OCI-LY3 (cell line): Measurements from ENCODE around the gene NCOR2.

ENCODE experiments used
- H2AFZ ChIP-seq: fragments of 200-600, 300-600 bp; shearing (Covaris generic); 2 replicates; pipeline ENCODE4 v1.6.0; 2014; ENCODE audit warnings: antibody characterized with exemption, low read depth, low read length
- H3K27ac ChIP-seq: fragments of 200-600, 300-600 bp; sonication (generic); 2 replicates; pipeline ENCODE4 v1.5.1; 2014; ENCODE audit warnings: mild to moderate bottlenecking, low read length, moderate library complexity, mixed read lengths
- H3K27me3 ChIP-seq: fragments of 200-600, 300-600 bp; sonication (generic); 2 replicates; pipeline ENCODE4 v1.6.1; 2014; ENCODE audit warnings: low read depth, low read length, mixed read lengths
- H3K36me3 ChIP-seq: fragments of 200-600, 300-600 bp; sonication (generic); replicated peaks from 2 replicates; pipeline ENCODE3; 2014; ENCODE audit warnings: low read depth, low read length, mixed read lengths
- H3K4me1 ChIP-seq: fragments of 300-600, 200-600 bp; sonication (generic); 2 replicates; pipeline ENCODE4 v1.6.1; 2014; ENCODE audit warnings: low read length, mixed read lengths
- H3K4me2 ChIP-seq: fragments of 200-600, 300-600 bp; sonication (generic); 2 replicates; pipeline ENCODE4 v1.6.1; 2014; ENCODE audit warnings: low read length, mixed read lengths
- H3K4me3 ChIP-seq: fragments of 300-600, 200-600 bp; sonication (generic); 2 replicates; pipeline ENCODE4 v1.5.1; 2014; ENCODE audit warnings: antibody characterized with exemption, mild to moderate bottlenecking, low read length, moderate library complexity
- H3K79me2 ChIP-seq: fragments of 300-600, 200-600 bp; shearing (Covaris generic); 2 replicates; pipeline ENCODE4 v1.6.1; 2014; ENCODE audit warnings: mild to moderate bottlenecking, low read length, mixed read lengths
- H3K9ac ChIP-seq: fragments of 300-600, 200-600 bp; shearing (Covaris generic); 2 replicates; pipeline ENCODE4 v1.6.0; 2014; ENCODE audit warnings: mild to moderate bottlenecking, low read length, moderate library complexity
- H3K9me3 ChIP-seq: fragments of 200-600, 300-600 bp; shearing (Covaris generic); 2 replicates; pipeline ENCODE4 v1.6.1; 2014; ENCODE audit warnings: low read length, mixed read lengths; ENCODE audit not compliant: insufficient read depth
- H4K20me1 ChIP-seq: fragments of 200-600, 300-600 bp; sonication (generic); 2 replicates; pipeline ENCODE4 v1.6.1; 2016; ENCODE audit warnings: low read length, mixed read lengths; ENCODE audit not compliant: insufficient read depth
- CTCF ChIP-seq: fragments of 200-600, 300-600 bp; sonication (generic); IDR thresholded peaks from 2 replicates; pipeline ENCODE4 v1.5.1; 2014; ENCODE audit warnings: antibody characterized with exemption, low read length, low read depth
- EZH2phosphoT487 ChIP-seq: fragments of 200-600 bp; shearing (Covaris generic); IDR thresholded peaks from 2 replicates; pipeline ENCODE4 v1.6.1; 2018; ENCODE audit warnings: antibody characterized with exemption, mixed run types, low read depth

Gene NCOR2

GRCh38 chr12:124582108-124582424 lies 14.7 kb upstream of the NCOR2 start:
- H3K79me2 ChIP-seq = no peaks in the 10 kb centered on the region
- no peak overlapping the region for H3K4me3 ChIP-seq
- no peaks in the 10 kb centered on the region for H3K9me3 ChIP-seq
- H4K20me1 ChIP-seq = no peaks in the 10 kb centered on the region
- no peak overlapping the region for H3K9ac ChIP-seq
- no peak overlapping the region for H2AFZ ChIP-seq
- H3K36me3 ChIP-seq = no peaks in the 10 kb centered on the region
- H3K27ac ChIP-seq = no peak overlapping the region
- H3K4me2 ChIP-seq = no peak overlapping the region
- peaks cover 19% of the 10 kb centered on the region; the same call in 1 of the 2 replicates for H3K27me3 ChIP-seq
- no peaks in the 10 kb centered on the region for H3K4me1 ChIP-seq
- TF ChIP-seq CTCF (no peak), EZH2phosphoT487 (no peak)

DNA sequence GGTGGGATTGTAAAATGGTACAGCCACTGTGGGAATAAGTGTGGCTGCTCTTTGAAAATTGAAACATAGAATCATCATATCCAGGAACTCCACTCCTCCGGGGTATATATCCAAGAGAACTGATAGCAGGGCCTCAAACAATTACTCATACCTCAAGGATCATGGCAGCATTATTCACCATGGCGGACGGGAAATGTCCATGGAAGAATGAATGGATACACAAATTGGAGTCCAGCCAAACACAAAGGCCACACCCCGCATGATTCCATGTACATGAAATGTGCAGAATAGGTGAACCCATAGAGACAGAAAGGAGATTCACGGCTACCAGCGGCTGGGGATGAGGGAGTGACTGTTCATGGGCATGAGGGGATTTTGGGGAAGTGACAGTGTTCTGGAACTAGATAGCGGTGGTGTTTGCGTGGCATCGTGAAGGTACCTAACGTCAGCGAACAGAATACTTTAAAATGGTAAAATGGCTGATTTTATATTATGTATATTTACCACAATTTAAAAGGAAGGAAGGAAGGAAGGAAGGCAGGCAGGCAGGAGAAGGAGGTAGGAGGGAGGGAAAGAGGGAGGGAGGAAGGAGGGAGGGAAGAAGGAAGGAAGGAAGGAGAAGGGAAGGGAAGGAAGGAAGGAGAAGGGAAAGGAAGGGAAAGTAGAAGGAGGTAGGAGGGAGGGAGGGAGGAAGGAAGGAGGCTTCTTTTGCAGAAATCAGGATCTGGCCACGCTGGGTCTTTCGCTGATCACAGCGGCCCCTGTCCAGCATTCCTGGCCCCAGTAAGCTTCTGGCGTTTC lies 14.1 kb upstream of the NCOR2 start:
- Histone ChIP-seq H3K4me1 (no peaks in the 10 kb centered on the region), H3K79me2 (no peaks in the 10 kb centered on the region), H3K36me3 (no peaks in the 10 kb centered on the region), H4K20me1 (no peaks in the 10 kb centered on the region), H2AFZ (no peak overlapping the region), H3K9ac (no peak overlapping the region), H3K27me3 (peaks cover 13% of the 10 kb centered on the region; the same call in 1 of the 2 replicates), H3K9me3 (no peaks in the 10 kb centered on the region), H3K4me2 (no peak overlapping the region), H3K27ac (no peak overlapping the region), H3K4me3 (no peak overlapping the region)
- TF ChIP-seq EZH2phosphoT487 (no peak), CTCF (no peak)

DNA sequence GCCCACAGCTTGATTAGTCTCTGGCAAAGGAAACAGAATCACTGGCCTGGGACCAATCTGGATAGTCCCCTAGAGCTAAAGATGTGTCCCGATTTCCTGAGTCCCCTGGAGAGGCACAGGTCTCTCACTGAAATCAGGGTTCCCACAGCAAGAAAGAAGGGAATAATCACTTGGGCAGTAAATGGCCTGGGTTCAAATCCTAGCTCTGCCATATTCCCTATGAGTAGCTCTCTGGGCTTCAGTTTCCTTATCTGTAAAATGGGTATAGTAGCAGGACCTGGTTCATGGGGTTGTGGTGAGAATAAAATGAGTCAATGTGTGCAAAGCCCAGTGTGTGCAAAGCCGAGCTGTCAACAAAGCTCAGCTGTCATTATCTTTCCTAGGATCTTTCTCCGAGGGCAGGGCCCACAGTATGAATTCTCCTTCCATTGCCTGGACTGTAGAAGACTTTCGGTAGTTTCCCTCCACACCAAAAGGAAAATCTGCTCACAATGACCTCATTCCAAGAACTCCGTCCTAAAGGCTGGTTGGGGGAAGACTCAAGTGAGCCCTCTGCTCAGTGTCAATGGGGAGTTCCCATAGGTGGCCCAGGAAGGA lies 12.6 kb upstream of the NCOR2 start:
- Histone ChIP-seq H3K4me1 (no peaks in the 10 kb centered on the region), H3K27me3 (peaks cover 16% of the 10 kb centered on the region; the same call in 1 of the 2 replicates), H3K27ac (no peak overlapping the region), H3K4me2 (no peak overlapping the region), H3K9ac (no peak overlapping the region), H4K20me1 (no peaks in the 10 kb centered on the region), H3K79me2 (no peaks in the 10 kb centered on the region), H3K36me3 (no peaks in the 10 kb centered on the region), H3K4me3 (no peak overlapping the region), H3K9me3 (no peaks in the 10 kb centered on the region), H2AFZ (no peak overlapping the region)
- TF ChIP-seq EZH2phosphoT487 (no peak), CTCF (no peak)

GRCh38 chr12:124578854-124579253 lies 11.4 kb upstream of the NCOR2 start:
- Histone ChIP-seq H3K79me2 (no peaks in the 10 kb centered on the region), H3K9ac (no peak overlapping the region), H3K36me3 (no peaks in the 10 kb centered on the region), H3K4me2 (no peak overlapping the region), H3K27me3 (peaks cover 16% of the 10 kb centered on the region; the same call in 1 of the 2 replicates), H4K20me1 (no peaks in the 10 kb centered on the region), H2AFZ (no peak overlapping the region), H3K27ac (no peak overlapping the region), H3K4me3 (no peak overlapping the region), H3K4me1 (no peaks in the 10 kb centered on the region), H3K9me3 (no peaks in the 10 kb centered on the region)
- TF ChIP-seq EZH2phosphoT487 (no peak), CTCF (no peak)
